GM18498 (cell line): ENCODE results near the gene PDE7B.

Experiments
- ATAC-seq: cut with Tn5 transposase; IDR thresholded peaks from one replicate; pipeline ENCODE4 v1.9.1; 2021; ENCODE audit warnings: mild to moderate bottlenecking, moderate library complexity; ENCODE audit not compliant: unreplicated experiment

PDE7B gene

GRCh38 chr6:136061701-136062100 lies 210.2 kb downstream of the PDE7B start:
- ATAC-seq: no peak

- ATAC-seq: no peak
Measured at GRCh38 chr6:136063096-136063495, 211.6 kb downstream of the PDE7B start.

GRCh38 chr6:136066005-136066404 lies 214.5 kb downstream of the PDE7B start:
- ATAC-seq: no peak

GRCh38 chr6:136067731-136068341 lies 216.3 kb downstream of the PDE7B start:
- ATAC-seq: no peak

GRCh38 chr6:136069119-136069518 lies 217.6 kb downstream of the PDE7B start:
- no peak for ATAC-seq

GRCh38 chr6:136070815-136071214 lies 219.3 kb downstream of the PDE7B start:
- ATAC-seq: no peak

GRCh38 chr6:136072691-136073090 lies 221.2 kb downstream of the PDE7B start:
- no peak for ATAC-seq

GRCh38 chr6:136073216-136073615 lies 221.7 kb downstream of the PDE7B start:
- no peak for ATAC-seq

- ATAC-seq: no peak
Measured at GRCh38 chr6:136076496-136076895, 225.0 kb downstream of the PDE7B start.

- ATAC-seq: no peak
Measured at GRCh38 chr6:136077834-136078576, 226.5 kb downstream of the PDE7B start.

GRCh38 chr6:136079701-136080565 lies 228.4 kb downstream of the PDE7B start:
- ATAC-seq: no peak

- no peak for ATAC-seq
Measured at GRCh38 chr6:136083540-136083939, 232.0 kb downstream of the PDE7B start.

GRCh38 chr6:136084403-136084802 lies 232.9 kb downstream of the PDE7B start:
- ATAC-seq: no peak

- ATAC-seq: no peak
Measured at GRCh38 chr6:136085370-136086115, 234.0 kb downstream of the PDE7B start.

GRCh38 chr6:136086686-136087085 lies 235.2 kb downstream of the PDE7B start:
- ATAC-seq: no peak

- ATAC-seq: no peak
Measured at GRCh38 chr6:136087986-136088385, 236.5 kb downstream of the PDE7B start.

- no peak for ATAC-seq
Measured at GRCh38 chr6:136088693-136089092, 237.2 kb downstream of the PDE7B start.

- ATAC-seq: no peak
Measured at GRCh38 chr6:136089876-136090275, 238.4 kb downstream of the PDE7B start.

GRCh38 chr6:136090929-136091328 lies 239.4 kb downstream of the PDE7B start:
- no peak for ATAC-seq

- no peak for ATAC-seq
Measured at GRCh38 chr6:136092897-136093296, 241.4 kb downstream of the PDE7B start.

GRCh38 chr6:136093835-136094234 lies 242.3 kb downstream of the PDE7B start:
- no peak for ATAC-seq
